ENCODE results near the gene RUNDC1. TPM values are rescaled to one million over a fixed set of nuclear protein-coding genes. Genes with fewer than 3 reads are reported as not detected.

Gene RUNDC1
- total RNA-seq, 1 donor from 2014 or later, result 18.7 TPM

GRCh38 chr17:43025766-43026537, 45.6 kb downstream of the RUNDC1 start:
- Mint-ChIP-seq H3K27me3 (ENCODE audit: low read depth) (peaks cover 11% of the 10 kb centered on the region), H3K4me3 (ENCODE audit: low read depth) (no peak overlapping the region), H3K36me3 (ENCODE audit: low read depth) (no peaks in the 10 kb centered on the region), H3K4me1 (ENCODE audit: low read depth) (peaks cover 10% of the 10 kb centered on the region), H3K27ac (no peak overlapping the region), H3K9me3 (no peaks in the 10 kb centered on the region)
- DNase-seq (ENCODE audit: low spot score), result no peak
- intact Hi-C loops (cut with micrococcal nuclease), result no loop called here

- no peaks in the 10 kb centered on the region for H3K9me3 Mint-ChIP-seq
- no peaks in the 10 kb centered on the region for H3K36me3 Mint-ChIP-seq (ENCODE audit: low read depth)
- DNase-seq (ENCODE audit: low spot score), result no peak
- H3K4me1 Mint-ChIP-seq (ENCODE audit: low read depth), result peaks cover 7% of the 10 kb centered on the region
- intact Hi-C loops (cut with micrococcal nuclease), result no loop called here
- no peak overlapping the region for H3K27ac Mint-ChIP-seq
- peaks cover 11% of the 10 kb centered on the region for H3K27me3 Mint-ChIP-seq (ENCODE audit: low read depth)
- H3K4me3 Mint-ChIP-seq (ENCODE audit: low read depth), result no peak overlapping the region
Measured at GRCh38 chr17:43026595-43026994, 46.2 kb downstream of the RUNDC1 start.

GRCh38 chr17:43027091-43028032, 47.0 kb downstream of the RUNDC1 start:
- Mint-ChIP-seq H3K27ac (no peak overlapping the region), H3K4me1 (ENCODE audit: low read depth) (peaks cover 7% of the 10 kb centered on the region), H3K36me3 (ENCODE audit: low read depth) (no peaks in the 10 kb centered on the region), H3K4me3 (ENCODE audit: low read depth) (no peak overlapping the region), H3K27me3 (ENCODE audit: low read depth) (peaks cover 11% of the 10 kb centered on the region), H3K9me3 (no peaks in the 10 kb centered on the region)
- intact Hi-C loops (cut with micrococcal nuclease), result no loop called here
- DNase-seq (ENCODE audit: low spot score), result no peak

DNA sequence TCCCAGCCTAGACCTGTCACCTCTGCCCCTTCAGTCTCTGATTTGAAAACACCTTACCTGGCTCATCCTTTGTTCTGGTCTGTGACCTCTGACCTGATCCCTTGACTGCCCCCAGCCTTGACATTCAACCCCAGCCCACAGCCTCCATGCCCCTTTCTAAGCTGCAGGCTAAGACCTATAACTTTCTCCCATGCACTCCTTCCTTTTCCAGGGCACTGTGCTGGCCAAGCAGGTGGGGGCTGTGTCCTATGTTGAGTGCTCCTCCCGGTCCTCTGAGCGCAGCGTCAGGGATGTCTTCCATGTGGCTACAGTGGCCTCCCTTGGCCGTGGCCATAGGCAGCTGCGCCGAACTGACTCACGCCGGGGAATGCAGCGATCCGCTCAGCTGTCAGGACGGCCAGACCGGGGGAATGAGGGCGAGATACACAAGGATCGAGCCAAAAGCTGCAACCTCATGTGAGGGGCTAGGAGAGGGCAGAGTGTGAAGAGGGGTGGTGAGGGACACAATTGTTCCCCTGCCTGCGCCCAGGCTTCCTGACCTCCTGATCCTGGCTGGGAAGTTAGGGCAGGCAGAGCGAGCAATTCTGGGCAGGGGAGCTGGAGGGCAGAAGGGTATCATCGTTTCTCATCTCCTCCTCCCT, 48.0 kb downstream of the RUNDC1 start:
- no peak for DNase-seq (ENCODE audit: low spot score)
- H3K4me1 Mint-ChIP-seq (ENCODE audit: low read depth), result peaks cover 7% of the 10 kb centered on the region
- no peaks in the 10 kb centered on the region for H3K36me3 Mint-ChIP-seq (ENCODE audit: low read depth)
- intact Hi-C loops (cut with micrococcal nuclease), result no loop called here
- peaks cover 11% of the 10 kb centered on the region for H3K27me3 Mint-ChIP-seq (ENCODE audit: low read depth)
- no peak overlapping the region for H3K4me3 Mint-ChIP-seq (ENCODE audit: low read depth)
- H3K27ac Mint-ChIP-seq, result no peak overlapping the region
- no peaks in the 10 kb centered on the region for H3K9me3 Mint-ChIP-seq

DNA sequence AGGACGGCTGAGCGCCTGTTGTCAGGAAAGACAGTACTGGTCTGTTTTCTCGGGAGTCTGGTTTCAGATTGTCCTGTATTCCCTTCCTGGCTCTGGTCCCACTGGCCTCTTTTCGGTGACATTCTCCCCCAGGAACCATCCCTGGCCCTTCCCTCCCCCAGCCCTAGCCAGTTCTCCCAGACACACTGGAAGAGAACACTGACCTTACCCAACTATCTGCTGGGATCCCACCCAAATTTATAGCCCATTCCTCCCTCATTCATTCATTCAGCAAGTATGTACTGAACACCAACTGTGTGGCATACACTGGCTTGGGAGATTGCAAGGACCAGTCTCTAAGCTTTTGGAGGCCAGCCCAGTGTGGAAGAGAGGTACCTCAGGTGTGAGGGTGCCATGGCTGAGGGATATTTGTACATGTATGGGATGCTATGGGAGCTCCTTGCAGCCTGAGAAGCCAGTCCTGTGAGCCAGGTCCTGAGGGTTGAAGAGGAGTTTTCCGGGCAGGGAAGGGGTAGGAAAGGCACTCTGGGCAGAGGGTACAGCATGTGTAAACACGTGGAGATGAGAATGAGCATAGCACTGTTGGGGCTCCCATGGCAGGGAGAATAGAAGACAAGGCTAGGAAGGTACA, 49.9 kb downstream of the RUNDC1 start:
- no peaks in the 10 kb centered on the region for H3K4me1 Mint-ChIP-seq (ENCODE audit: low read depth)
- no peak for DNase-seq (ENCODE audit: low spot score)
- no peak overlapping the region for H3K4me3 Mint-ChIP-seq (ENCODE audit: low read depth)
- no peaks in the 10 kb centered on the region for H3K9me3 Mint-ChIP-seq
- no peaks in the 10 kb centered on the region for H3K36me3 Mint-ChIP-seq (ENCODE audit: low read depth)
- intact Hi-C loops (cut with micrococcal nuclease), result no loop called here
- H3K27ac Mint-ChIP-seq, result no peak overlapping the region
- H3K27me3 Mint-ChIP-seq (ENCODE audit: low read depth), result peaks cover 4% of the 10 kb centered on the region

- Mint-ChIP-seq H3K27me3 (ENCODE audit: low read depth) (no peaks in the 10 kb centered on the region), H3K36me3 (ENCODE audit: low read depth) (no peaks in the 10 kb centered on the region), H3K4me3 (ENCODE audit: low read depth) (no peak overlapping the region), H3K4me1 (ENCODE audit: low read depth) (no peaks in the 10 kb centered on the region), H3K27ac (no peak overlapping the region), H3K9me3 (no peaks in the 10 kb centered on the region)
- DNase-seq (ENCODE audit: low spot score), result no peak
- intact Hi-C loops (cut with micrococcal nuclease), result no loop called here
Measured at GRCh38 chr17:43031666-43032065, 51.3 kb downstream of the RUNDC1 start.

- Mint-ChIP-seq H3K4me3 (ENCODE audit: low read depth) (no peak overlapping the region), H3K27ac (no peak overlapping the region), H3K4me1 (ENCODE audit: low read depth) (no peaks in the 10 kb centered on the region), H3K27me3 (ENCODE audit: low read depth) (no peaks in the 10 kb centered on the region), H3K9me3 (no peaks in the 10 kb centered on the region), H3K36me3 (ENCODE audit: low read depth) (no peaks in the 10 kb centered on the region)
- no peak for DNase-seq (ENCODE audit: low spot score)
- intact Hi-C loops (cut with micrococcal nuclease), result no loop called here
Measured at GRCh38 chr17:43033948-43034881, 53.9 kb downstream of the RUNDC1 start.

DNA sequence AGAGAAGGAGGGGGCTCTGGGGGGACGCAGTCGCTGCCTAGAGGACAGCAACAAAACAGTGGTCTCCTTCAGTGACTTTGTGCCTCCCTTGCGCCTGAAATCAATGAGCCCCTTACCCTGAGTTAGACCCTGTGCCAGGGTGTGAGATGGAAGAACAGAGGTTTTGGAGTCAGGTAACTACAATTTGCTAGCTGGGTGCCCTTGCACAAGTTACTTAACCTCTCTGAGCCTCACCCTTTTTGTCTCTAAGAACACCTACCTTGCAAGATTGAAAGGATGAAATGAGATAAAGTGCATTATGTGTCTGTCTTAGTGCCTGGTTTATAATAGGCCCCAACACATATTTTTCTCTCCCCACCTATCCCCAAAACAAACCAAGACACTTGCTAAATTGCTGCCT, 54.5 kb downstream of the RUNDC1 start:
- H3K27ac Mint-ChIP-seq, result no peak overlapping the region
- intact Hi-C loops (cut with micrococcal nuclease), result no loop called here

GRCh38 chr17:43039646-43040045, 59.3 kb downstream of the RUNDC1 start:
- intact Hi-C loops (cut with micrococcal nuclease), result no loop called here
- Mint-ChIP-seq H3K9me3 (no peaks in the 10 kb centered on the region), H3K4me1 (ENCODE audit: low read depth) (no peaks in the 10 kb centered on the region), H3K4me3 (ENCODE audit: low read depth) (no peak overlapping the region), H3K27ac (no peak overlapping the region), H3K36me3 (ENCODE audit: low read depth) (peaks cover 7% of the 10 kb centered on the region), H3K27me3 (ENCODE audit: low read depth) (no peaks in the 10 kb centered on the region)
- DNase-seq (ENCODE audit: low spot score), result no peak

More for the DNA sequence above, 54.5 kb downstream of the RUNDC1 start:
- Mint-ChIP-seq H3K4me1 (ENCODE audit: low read depth) (no peaks in the 10 kb centered on the region), H3K27me3 (ENCODE audit: low read depth) (no peaks in the 10 kb centered on the region), H3K9me3 (no peaks in the 10 kb centered on the region), H3K4me3 (ENCODE audit: low read depth) (no peak overlapping the region), H3K36me3 (ENCODE audit: low read depth) (no peaks in the 10 kb centered on the region)
- DNase-seq (ENCODE audit: low spot score), result no peak

DNA sequence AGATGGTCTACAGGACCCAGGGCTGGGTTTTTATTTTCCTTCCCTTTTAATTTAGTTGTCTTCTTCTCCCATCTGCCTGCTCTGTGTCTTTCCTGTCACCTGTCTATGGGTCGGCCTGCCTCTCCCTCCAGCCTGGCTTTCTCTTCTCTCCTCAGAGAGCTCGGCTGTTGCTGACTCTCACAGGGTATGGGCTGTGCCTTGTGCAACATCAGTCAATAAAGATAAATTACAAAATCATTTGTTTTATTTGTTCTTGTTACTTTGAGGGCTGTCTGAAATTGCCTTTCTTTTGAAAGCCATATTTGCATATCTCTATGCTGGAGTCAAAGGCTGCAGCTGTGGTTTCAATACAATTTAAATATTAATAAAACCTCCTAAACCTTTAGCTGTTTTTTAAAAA, 60.3 kb downstream of the RUNDC1 start:
- Mint-ChIP-seq H3K9me3 (no peaks in the 10 kb centered on the region), H3K36me3 (ENCODE audit: low read depth) (peaks cover 15% of the 10 kb centered on the region), H3K4me1 (ENCODE audit: low read depth) (no peaks in the 10 kb centered on the region), H3K27ac (no peak overlapping the region), H3K27me3 (ENCODE audit: low read depth) (no peaks in the 10 kb centered on the region), H3K4me3 (ENCODE audit: low read depth) (no peak overlapping the region)
- no peak for DNase-seq (ENCODE audit: low spot score)
- intact Hi-C loops (cut with micrococcal nuclease), result no loop called here

GRCh38 chr17:43042025-43042628, 61.8 kb downstream of the RUNDC1 start:
- Mint-ChIP-seq H3K27ac (no peak overlapping the region), H3K9me3 (no peaks in the 10 kb centered on the region), H3K4me3 (ENCODE audit: low read depth) (no peak overlapping the region), H3K36me3 (ENCODE audit: low read depth) (peaks cover 18% of the 10 kb centered on the region), H3K4me1 (ENCODE audit: low read depth) (no peaks in the 10 kb centered on the region), H3K27me3 (ENCODE audit: low read depth) (no peaks in the 10 kb centered on the region)
- intact Hi-C loops (cut with micrococcal nuclease), result no loop called here
- DNase-seq (ENCODE audit: low spot score), result no peak

Measured in activated T-helper 2 cell treated with anti-CD3 and anti-CD28 coated beads, Interferon-gamma antibody, Interleukin-2, Interleukin-4, amounts not matched to agents 10 μg/mL and 5 μg/mL and 100 μg/mL, durations not matched to agents 14 hours and 24 hours and 36 hours (primary cell).